Endodermal cell (in vitro differentiated cells): ENCODE results near the gene HIP1. TPM values are rescaled to one million over a fixed set of nuclear protein-coding genes. Genes with fewer than 3 reads are reported as not detected.

ENCODE experiments used
- DNase-seq: peaks from one replicate; pipeline ENCODE4 v3.0.0-alpha.2; 2017
- H3K27ac ChIP-seq: 2 replicates; pipeline ENCODE4 v1.5.1; 2013; ENCODE audit warnings: mild to moderate bottlenecking, low read depth, low read length, moderate library complexity
- H3K27me3 ChIP-seq: 2 replicates; pipeline ENCODE4 v1.6.1; 2013; ENCODE audit warnings: mild to moderate bottlenecking, low read length, moderate library complexity; ENCODE audit not compliant: insufficient read depth, control insufficient read depth, poor library complexity, severe bottlenecking
- H3K36me3 ChIP-seq: 2 replicates; pipeline ENCODE4 v1.7.0; 2013; ENCODE audit warnings: mild to moderate bottlenecking, low read length, moderate library complexity; ENCODE audit not compliant: control insufficient read depth, insufficient read depth
- H3K4me1 ChIP-seq: one replicate; pipeline ENCODE4 v1.7.0; 2013; ENCODE audit warnings: low read length; ENCODE audit not compliant: control insufficient read depth, insufficient read depth
- H3K4me3 ChIP-seq: 2 replicates; pipeline ENCODE4 v1.5.1; 2013; ENCODE audit warnings: mild to moderate bottlenecking, low read length, moderate library complexity
- H3K9ac ChIP-seq: 2 replicates; pipeline ENCODE4 v1.6.1; 2013; ENCODE audit warnings: mild to moderate bottlenecking, low read length, moderate library complexity; ENCODE audit not compliant: poor library complexity, severe bottlenecking; ENCODE audit errors: extremely low read depth
- H3K9me3 ChIP-seq: 2 replicates; pipeline ENCODE4 v1.6.1; 2013; ENCODE audit warnings: mild to moderate bottlenecking, low read length, moderate library complexity; ENCODE audit not compliant: control insufficient read depth
- H3K27ac Mint-ChIP-seq: 2 replicates; pipeline ENCODE4 v1.8.0; 2020; ENCODE audit warnings: mixed read lengths
- H3K27me3 Mint-ChIP-seq: 2 replicates; pipeline ENCODE4 v1.8.0; 2021; ENCODE audit warnings: mild to moderate bottlenecking, mixed read lengths; ENCODE audit not compliant: insufficient read depth
- H3K36me3 Mint-ChIP-seq: 2 replicates; pipeline ENCODE4 v1.8.0; 2020; ENCODE audit warnings: low read depth, mixed read lengths
- H3K4me1 Mint-ChIP-seq: 2 replicates; pipeline ENCODE4 v1.8.0; 2020; ENCODE audit warnings: mixed read lengths
- H3K4me3 Mint-ChIP-seq: 2 replicates; pipeline ENCODE4 v1.8.0; 2020; ENCODE audit warnings: mild to moderate bottlenecking, moderate library complexity, mixed read lengths
- H3K9me3 Mint-ChIP-seq: 2 replicates; pipeline ENCODE4 v1.8.0; 2020; ENCODE audit warnings: mild to moderate bottlenecking, mixed read lengths
- WGBS, 2 experiments: methylation state at CpG; one replicate each; pipeline versions ENCODE4 v1.1.5 to v1.1.7; 2013; ENCODE audit warnings: missing lambda C conversion rate in 2 of 2, mixed read lengths in 1 of 2; ENCODE audit not compliant: insufficient coverage in 1 of 2, insufficient read length in 1 of 2; 5-methylcytosine and 5-hydroxymethylcytosine counted together
- total RNA-seq, 2 donors: library from RNA; stranded (reverse); fragmentation: NEBNext Ultra II Directional in 1 of 2; extraction: Animal tissue kit (Norgen Biotek cat#: 25700) in 1 of 2; gene quantifications; 2 replicates in 1 of 2; 3 replicates in 1 of 2; pipeline ENCODE4 v1.2.1, GENCODE V29; 2021
- TF ChIP-seq, protein P1 (sequence below): fragments of 200-600 bp; sonication (generic); conservative IDR thresholded peaks from 2 replicates; pipeline ENCODE4 v1.5.0; 2021; ENCODE audit warnings: antibody characterized with exemption, mild to moderate bottlenecking

Gene HIP1
- total RNA-seq, 2 donors from 2014 or later, result 64.7 to 70.0 TPM

- H3K27ac Mint-ChIP-seq, result peak overlapping the region; percentile 79
- H3K9ac ChIP-seq, result peak overlapping the region; percentile 51
- H3K27ac ChIP-seq, result peak overlapping the region; percentile 68
- H3K36me3 Mint-ChIP-seq, result peaks cover 78% of the 10 kb centered on the region
- peak overlapping the region; percentile 42 for H3K4me3 ChIP-seq
- WGBS, 2 experiments, result 61 to 67% methylated on average over 11 to 15 of the region's 15 CpGs
- peak; percentile 79 for DNase-seq
- peak overlapping the region; percentile 3 for H3K4me3 Mint-ChIP-seq
- H3K27me3 ChIP-seq, result no peaks in the 10 kb centered on the region
- peaks cover 15% of the 10 kb centered on the region for H3K4me1 Mint-ChIP-seq
- H3K9me3 ChIP-seq, result no peaks in the 10 kb centered on the region
- TF ChIP-seq, protein P1, sequence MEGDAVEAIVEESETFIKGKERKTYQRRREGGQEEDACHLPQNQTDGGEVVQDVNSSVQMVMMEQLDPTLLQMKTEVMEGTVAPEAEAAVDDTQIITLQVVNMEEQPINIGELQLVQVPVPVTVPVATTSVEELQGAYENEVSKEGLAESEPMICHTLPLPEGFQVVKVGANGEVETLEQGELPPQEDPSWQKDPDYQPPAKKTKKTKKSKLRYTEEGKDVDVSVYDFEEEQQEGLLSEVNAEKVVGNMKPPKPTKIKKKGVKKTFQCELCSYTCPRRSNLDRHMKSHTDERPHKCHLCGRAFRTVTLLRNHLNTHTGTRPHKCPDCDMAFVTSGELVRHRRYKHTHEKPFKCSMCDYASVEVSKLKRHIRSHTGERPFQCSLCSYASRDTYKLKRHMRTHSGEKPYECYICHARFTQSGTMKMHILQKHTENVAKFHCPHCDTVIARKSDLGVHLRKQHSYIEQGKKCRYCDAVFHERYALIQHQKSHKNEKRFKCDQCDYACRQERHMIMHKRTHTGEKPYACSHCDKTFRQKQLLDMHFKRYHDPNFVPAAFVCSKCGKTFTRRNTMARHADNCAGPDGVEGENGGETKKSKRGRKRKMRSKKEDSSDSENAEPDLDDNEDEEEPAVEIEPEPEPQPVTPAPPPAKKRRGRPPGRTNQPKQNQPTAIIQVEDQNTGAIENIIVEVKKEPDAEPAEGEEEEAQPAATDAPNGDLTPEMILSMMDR, result no peak
- H3K9me3 Mint-ChIP-seq, result no peaks in the 10 kb centered on the region
- H3K4me1 ChIP-seq, result peaks cover 2% of the 10 kb centered on the region
- H3K36me3 ChIP-seq, result peaks cover 70% of the 10 kb centered on the region
- no peaks in the 10 kb centered on the region for H3K27me3 Mint-ChIP-seq
These were observed 192.3 kb downstream of the HIP1 start for GRCh38 chr7:75546237-75547015.

DNA sequence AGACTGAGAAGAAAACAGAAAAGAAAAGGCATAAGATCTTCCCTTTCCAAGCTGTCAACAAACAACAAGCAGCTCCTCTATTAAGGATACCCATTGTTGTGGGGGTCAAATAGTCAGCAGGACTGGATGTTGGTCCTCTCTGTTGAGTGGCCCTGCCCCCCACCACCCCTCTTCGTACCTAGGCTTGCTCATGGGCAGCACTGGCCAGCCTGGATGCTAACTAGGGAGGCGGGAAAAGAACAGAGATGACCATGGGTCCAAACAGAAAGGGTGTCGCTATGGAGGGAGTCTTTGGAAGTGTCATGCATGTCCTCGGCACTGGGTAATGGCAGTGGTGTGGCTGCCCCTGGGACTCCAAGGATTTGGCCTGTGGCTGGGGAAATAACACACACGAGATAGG is 201.0 kb downstream of the HIP1 start:
- H3K4me1 Mint-ChIP-seq, result peaks cover 7% of the 10 kb centered on the region
- Histone ChIP-seq H3K27ac (no peak overlapping the region), H3K9ac (no peak overlapping the region), H3K4me3 (no peak overlapping the region), H3K27me3 (no peaks in the 10 kb centered on the region), H3K36me3 (peaks cover 62% of the 10 kb centered on the region), H3K4me1 (no peaks in the 10 kb centered on the region), H3K9me3 (no peaks in the 10 kb centered on the region)
- no peak for DNase-seq
- H3K9me3 Mint-ChIP-seq, result no peaks in the 10 kb centered on the region
- TF ChIP-seq, protein P1, result no peak
- H3K27ac Mint-ChIP-seq, result no peak overlapping the region
- H3K27me3 Mint-ChIP-seq, result no peaks in the 10 kb centered on the region
- peaks cover 70% of the 10 kb centered on the region for H3K36me3 Mint-ChIP-seq
- H3K4me3 Mint-ChIP-seq, result no peak overlapping the region
- 93 to 99% methylated on average over 3 to 5 of the region's 5 CpGs for WGBS, 2 experiments

DNA sequence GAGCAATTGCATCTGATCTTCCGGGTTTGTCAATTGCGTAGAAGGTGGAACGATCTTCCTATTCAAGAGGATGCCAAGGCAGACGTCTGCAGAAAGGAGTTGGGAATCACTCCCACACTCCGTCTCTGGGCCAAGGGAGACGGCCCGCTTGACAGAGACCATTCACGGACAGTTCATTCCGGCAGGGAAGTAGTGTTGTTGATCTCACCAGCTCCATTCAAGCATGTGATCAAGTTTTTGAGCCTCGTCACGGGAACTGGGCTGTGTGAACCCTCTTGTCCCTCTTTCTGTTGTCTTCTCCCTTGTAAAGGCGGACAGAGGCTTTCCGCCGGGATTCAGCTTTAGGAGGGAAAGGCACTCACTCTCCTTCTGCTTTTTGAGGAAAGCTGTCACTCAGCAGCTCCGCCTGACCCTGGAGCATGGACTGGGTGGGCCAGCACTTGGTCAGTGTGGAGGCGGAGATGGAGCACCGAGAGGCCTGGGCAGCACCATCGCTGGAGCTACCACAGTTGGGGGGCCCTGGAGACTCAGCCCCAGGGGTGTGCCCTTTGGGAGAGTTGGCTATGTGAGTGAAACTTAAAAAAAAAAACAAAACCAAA is 201.7 kb downstream of the HIP1 start:
- no peaks in the 10 kb centered on the region for H3K9me3 ChIP-seq
- 94 to 96% methylated on average over 14 to 18 of the region's 18 CpGs for WGBS, 2 experiments
- H3K27me3 ChIP-seq, result no peaks in the 10 kb centered on the region
- H3K27ac ChIP-seq, result no peak overlapping the region
- peaks cover 66% of the 10 kb centered on the region for H3K36me3 Mint-ChIP-seq
- no peaks in the 10 kb centered on the region for H3K27me3 Mint-ChIP-seq
- no peak overlapping the region for H3K9ac ChIP-seq
- H3K27ac Mint-ChIP-seq, result no peak overlapping the region
- no peak overlapping the region for H3K4me3 ChIP-seq
- H3K9me3 Mint-ChIP-seq, result no peaks in the 10 kb centered on the region
- peaks cover 60% of the 10 kb centered on the region for H3K36me3 ChIP-seq
- TF ChIP-seq, protein P1, result no peak
- no peaks in the 10 kb centered on the region for H3K4me1 ChIP-seq
- DNase-seq, result no peak
- H3K4me3 Mint-ChIP-seq, result no peak overlapping the region
- peaks cover 7% of the 10 kb centered on the region for H3K4me1 Mint-ChIP-seq
